GM23338 (cell line): Measurements from ENCODE around the gene OMP.

Experiments used
- CREB1 ChIP-seq: fragments of 250-450 bp; sonication (Bioruptor Pico); IDR thresholded peaks from 2 replicates; pipeline ENCODE4 v1.5.0; 2020; ENCODE audit warnings: low read depth, mild to moderate bottlenecking, moderate library complexity
- CTCF ChIP-seq, 2 experiments: fragments of 200-600 bp in 1 of 2; sonication (generic) in 1 of 2; conservative IDR thresholded peaks; 2 replicates each; pipeline versions ENCODE4 v1.5.1 to v1.6.1; 2016 to 2017; ENCODE audit warnings: antibody characterized with exemption in 2 of 2, low read depth in 2 of 2, mild to moderate bottlenecking in 2 of 2, moderate library complexity in 1 of 2
- ETS1 ChIP-seq: IDR thresholded peaks from 2 replicates; pipeline ENCODE4 v1.6.1; 2016; ENCODE audit warnings: antibody characterized with exemption
- EZH2 ChIP-seq: fragments of 200-600 bp; sonication (generic); IDR thresholded peaks from one replicate; pipeline ENCODE4 v1.8.0; 2017; ENCODE audit warnings: antibody characterized with exemption, mild to moderate bottlenecking, low read depth; ENCODE audit not compliant: unreplicated experiment
- EZH2phosphoT487 ChIP-seq: fragments of 200-600 bp; sonication (generic); IDR thresholded peaks from one replicate; pipeline ENCODE4 v1.8.1; 2018; ENCODE audit warnings: antibody characterized with exemption; ENCODE audit not compliant: unreplicated experiment
- JUNB ChIP-seq: IDR thresholded peaks from one replicate; pipeline ENCODE4 v1.6.1; 2016; ENCODE audit warnings: antibody characterized with exemption; ENCODE audit not compliant: unreplicated experiment
- NANOG ChIP-seq: IDR thresholded peaks from 2 replicates; pipeline ENCODE4 v1.6.1; 2016; ENCODE audit warnings: antibody characterized with exemption, borderline replicate concordance
- POLR2AphosphoS5 ChIP-seq: IDR thresholded peaks from 2 replicates; pipeline ENCODE4 v1.6.1; 2016; ENCODE audit warnings: antibody characterized with exemption, low read depth
- STAT1 ChIP-seq: IDR thresholded peaks from one replicate; pipeline ENCODE4 v1.6.1; 2016; ENCODE audit warnings: antibody characterized with exemption; ENCODE audit not compliant: unreplicated experiment
- ZNF114 ChIP-seq: fragments of 250-450 bp; sonication (Bioruptor Pico); IDR thresholded peaks from 2 replicates; pipeline ENCODE4 v1.5.0; 2020; ENCODE audit warnings: mild to moderate bottlenecking, moderate library complexity
- ZNF331 ChIP-seq: fragments of 250-450 bp; sonication (Bioruptor Pico); IDR thresholded peaks from 2 replicates; pipeline ENCODE4 v1.5.0; 2020; ENCODE audit warnings: low read depth, mild to moderate bottlenecking, moderate library complexity
- TF ChIP-seq, protein P1 (sequence below): IDR thresholded peaks from one replicate; pipeline ENCODE4 v1.6.1; 2018; ENCODE audit warnings: antibody characterized with exemption; ENCODE audit not compliant: unreplicated experiment
- TF ChIP-seq, protein P2 (sequence below): fragments of 250-450 bp; sonication (Bioruptor Pico); IDR thresholded peaks from 2 replicates; pipeline ENCODE4 v1.5.0; 2020; ENCODE audit warnings: mild to moderate bottlenecking, moderate library complexity

GRCh38 chr11:77142091-77142975 is 39.7 kb downstream of the OMP start:
- TF ChIP-seq, protein P1, sequence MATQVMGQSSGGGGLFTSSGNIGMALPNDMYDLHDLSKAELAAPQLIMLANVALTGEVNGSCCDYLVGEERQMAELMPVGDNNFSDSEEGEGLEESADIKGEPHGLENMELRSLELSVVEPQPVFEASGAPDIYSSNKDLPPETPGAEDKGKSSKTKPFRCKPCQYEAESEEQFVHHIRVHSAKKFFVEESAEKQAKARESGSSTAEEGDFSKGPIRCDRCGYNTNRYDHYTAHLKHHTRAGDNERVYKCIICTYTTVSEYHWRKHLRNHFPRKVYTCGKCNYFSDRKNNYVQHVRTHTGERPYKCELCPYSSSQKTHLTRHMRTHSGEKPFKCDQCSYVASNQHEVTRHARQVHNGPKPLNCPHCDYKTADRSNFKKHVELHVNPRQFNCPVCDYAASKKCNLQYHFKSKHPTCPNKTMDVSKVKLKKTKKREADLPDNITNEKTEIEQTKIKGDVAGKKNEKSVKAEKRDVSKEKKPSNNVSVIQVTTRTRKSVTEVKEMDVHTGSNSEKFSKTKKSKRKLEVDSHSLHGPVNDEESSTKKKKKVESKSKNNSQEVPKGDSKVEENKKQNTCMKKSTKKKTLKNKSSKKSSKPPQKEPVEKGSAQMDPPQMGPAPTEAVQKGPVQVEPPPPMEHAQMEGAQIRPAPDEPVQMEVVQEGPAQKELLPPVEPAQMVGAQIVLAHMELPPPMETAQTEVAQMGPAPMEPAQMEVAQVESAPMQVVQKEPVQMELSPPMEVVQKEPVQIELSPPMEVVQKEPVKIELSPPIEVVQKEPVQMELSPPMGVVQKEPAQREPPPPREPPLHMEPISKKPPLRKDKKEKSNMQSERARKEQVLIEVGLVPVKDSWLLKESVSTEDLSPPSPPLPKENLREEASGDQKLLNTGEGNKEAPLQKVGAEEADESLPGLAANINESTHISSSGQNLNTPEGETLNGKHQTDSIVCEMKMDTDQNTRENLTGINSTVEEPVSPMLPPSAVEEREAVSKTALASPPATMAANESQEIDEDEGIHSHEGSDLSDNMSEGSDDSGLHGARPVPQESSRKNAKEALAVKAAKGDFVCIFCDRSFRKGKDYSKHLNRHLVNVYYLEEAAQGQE: no peak
- TF ChIP-seq POLR2AphosphoS5: no peak
- no peak for TF ChIP-seq EZH2phosphoT487
- TF ChIP-seq CTCF (conservative IDR thresholded peaks at IDR 0.05; ENCODE audit: low read depth in 2 of 2): no peak
- TF ChIP-seq ZNF114 (CRISPR knock-in tag): no peak
- TF ChIP-seq EZH2: no peak
- TF ChIP-seq CREB1 (CRISPR knock-in tag): no peak
- TF ChIP-seq NANOG: no peak
- no peak for TF ChIP-seq ZNF331 (CRISPR knock-in tag)
- no peak for TF ChIP-seq JUNB
- TF ChIP-seq, protein P2, sequence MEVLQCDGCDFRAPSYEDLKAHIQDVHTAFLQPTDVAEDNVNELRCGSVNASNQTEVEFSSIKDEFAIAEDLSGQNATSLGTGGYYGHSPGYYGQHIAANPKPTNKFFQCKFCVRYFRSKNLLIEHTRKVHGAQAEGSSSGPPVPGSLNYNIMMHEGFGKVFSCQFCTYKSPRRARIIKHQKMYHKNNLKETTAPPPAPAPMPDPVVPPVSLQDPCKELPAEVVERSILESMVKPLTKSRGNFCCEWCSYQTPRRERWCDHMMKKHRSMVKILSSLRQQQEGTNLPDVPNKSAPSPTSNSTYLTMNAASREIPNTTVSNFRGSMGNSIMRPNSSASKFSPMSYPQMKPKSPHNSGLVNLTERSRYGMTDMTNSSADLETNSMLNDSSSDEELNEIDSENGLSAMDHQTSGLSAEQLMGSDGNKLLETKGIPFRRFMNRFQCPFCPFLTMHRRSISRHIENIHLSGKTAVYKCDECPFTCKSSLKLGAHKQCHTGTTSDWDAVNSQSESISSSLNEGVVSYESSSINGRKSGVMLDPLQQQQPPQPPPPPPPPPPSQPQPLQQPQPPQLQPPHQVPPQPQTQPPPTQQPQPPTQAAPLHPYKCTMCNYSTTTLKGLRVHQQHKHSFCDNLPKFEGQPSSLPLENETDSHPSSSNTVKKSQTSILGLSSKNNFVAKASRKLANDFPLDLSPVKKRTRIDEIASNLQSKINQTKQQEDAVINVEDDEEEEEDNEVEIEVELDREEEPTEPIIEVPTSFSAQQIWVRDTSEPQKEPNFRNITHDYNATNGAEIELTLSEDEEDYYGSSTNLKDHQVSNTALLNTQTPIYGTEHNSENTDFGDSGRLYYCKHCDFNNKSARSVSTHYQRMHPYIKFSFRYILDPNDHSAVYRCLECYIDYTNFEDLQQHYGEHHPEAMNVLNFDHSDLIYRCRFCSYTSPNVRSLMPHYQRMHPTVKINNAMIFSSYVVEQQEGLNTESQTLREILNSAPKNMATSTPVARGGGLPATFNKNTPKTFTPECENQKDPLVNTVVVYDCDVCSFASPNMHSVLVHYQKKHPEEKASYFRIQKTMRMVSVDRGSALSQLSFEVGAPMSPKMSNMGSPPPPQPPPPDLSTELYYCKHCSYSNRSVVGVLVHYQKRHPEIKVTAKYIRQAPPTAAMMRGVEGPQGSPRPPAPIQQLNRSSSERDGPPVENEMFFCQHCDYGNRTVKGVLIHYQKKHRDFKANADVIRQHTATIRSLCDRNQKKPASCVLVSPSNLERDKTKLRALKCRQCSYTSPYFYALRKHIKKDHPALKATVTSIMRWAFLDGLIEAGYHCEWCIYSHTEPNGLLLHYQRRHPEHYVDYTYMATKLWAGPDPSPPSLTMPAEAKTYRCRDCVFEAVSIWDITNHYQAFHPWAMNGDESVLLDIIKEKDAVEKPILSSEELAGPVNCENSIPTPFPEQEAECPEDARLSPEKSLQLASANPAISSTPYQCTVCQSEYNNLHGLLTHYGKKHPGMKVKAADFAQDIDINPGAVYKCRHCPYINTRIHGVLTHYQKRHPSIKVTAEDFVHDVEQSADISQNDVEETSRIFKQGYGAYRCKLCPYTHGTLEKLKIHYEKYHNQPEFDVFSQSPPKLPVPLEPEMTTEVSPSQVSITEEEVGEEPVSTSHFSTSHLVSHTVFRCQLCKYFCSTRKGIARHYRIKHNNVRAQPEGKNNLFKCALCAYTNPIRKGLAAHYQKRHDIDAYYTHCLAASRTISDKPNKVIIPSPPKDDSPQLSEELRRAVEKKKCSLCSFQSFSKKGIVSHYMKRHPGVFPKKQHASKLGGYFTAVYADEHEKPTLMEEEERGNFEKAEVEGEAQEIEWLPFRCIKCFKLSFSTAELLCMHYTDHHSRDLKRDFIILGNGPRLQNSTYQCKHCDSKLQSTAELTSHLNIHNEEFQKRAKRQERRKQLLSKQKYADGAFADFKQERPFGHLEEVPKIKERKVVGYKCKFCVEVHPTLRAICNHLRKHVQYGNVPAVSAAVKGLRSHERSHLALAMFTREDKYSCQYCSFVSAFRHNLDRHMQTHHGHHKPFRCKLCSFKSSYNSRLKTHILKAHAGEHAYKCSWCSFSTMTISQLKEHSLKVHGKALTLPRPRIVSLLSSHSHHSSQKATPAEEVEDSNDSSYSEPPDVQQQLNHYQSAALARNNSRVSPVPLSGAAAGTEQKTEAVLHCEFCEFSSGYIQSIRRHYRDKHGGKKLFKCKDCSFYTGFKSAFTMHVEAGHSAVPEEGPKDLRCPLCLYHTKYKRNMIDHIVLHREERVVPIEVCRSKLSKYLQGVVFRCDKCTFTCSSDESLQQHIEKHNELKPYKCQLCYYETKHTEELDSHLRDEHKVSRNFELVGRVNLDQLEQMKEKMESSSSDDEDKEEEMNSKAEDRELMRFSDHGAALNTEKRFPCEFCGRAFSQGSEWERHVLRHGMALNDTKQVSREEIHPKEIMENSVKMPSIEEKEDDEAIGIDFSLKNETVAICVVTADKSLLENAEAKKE (CRISPR knock-in tag): no peak
- TF ChIP-seq STAT1: no peak
- no peak for TF ChIP-seq ETS1
